ENCODE data around the gene CORT.

GRCh38 chr1:10474613-10475507 lies 25.0 kb downstream of the CORT start, which contains the start of gene PEX14:
- TF ChIP-seq, protein P1, sequence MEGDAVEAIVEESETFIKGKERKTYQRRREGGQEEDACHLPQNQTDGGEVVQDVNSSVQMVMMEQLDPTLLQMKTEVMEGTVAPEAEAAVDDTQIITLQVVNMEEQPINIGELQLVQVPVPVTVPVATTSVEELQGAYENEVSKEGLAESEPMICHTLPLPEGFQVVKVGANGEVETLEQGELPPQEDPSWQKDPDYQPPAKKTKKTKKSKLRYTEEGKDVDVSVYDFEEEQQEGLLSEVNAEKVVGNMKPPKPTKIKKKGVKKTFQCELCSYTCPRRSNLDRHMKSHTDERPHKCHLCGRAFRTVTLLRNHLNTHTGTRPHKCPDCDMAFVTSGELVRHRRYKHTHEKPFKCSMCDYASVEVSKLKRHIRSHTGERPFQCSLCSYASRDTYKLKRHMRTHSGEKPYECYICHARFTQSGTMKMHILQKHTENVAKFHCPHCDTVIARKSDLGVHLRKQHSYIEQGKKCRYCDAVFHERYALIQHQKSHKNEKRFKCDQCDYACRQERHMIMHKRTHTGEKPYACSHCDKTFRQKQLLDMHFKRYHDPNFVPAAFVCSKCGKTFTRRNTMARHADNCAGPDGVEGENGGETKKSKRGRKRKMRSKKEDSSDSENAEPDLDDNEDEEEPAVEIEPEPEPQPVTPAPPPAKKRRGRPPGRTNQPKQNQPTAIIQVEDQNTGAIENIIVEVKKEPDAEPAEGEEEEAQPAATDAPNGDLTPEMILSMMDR (optimal IDR thresholded peaks at IDR 0.05 in 1 of 3, IDR thresholded peaks at IDR 0.05 in 1 of 3, conservative IDR thresholded peaks at IDR 0.05 in 1 of 3; ENCODE audit: extremely low read depth in 1 of 3, insufficient read depth in 2 of 3, low read length in 3 of 3): no peak
- no peak for TF ChIP-seq EZH2 (IDR thresholded peaks at IDR 0.05; ENCODE audit: low read length)

Data from keratinocyte (primary cell).